Measurements from ENCODE around the gene PACSIN2.

GRCh38 chr22:43057641-43058040 lies 42.7 kb upstream of the PACSIN2 start:
- TF ChIP-seq CTCF (IDR thresholded peaks at IDR 0.05; ENCODE audit: low read depth, low read length) = no peak
- TF ChIP-seq POLR2A (IDR thresholded peaks at IDR 0.05; ENCODE audit: extremely low read depth, insufficient read length) = no peak
